Stomach (tissue), 9 donors: ENCODE data around the gene PIP4K2A. TPM values are rescaled to one million over a fixed set of nuclear protein-coding genes. Genes with fewer than 3 reads are reported as not detected.

Experiments
- DNase-seq, 2 donors: peaks; one replicate each; pipeline versions ENCODE4 v3.0.0 to v3.0.0-alpha.2; 2013 to 2019
- H3K27ac ChIP-seq, 5 donors: fragments of 200-600 bp in 4 of 5; sonication (generic) in 4 of 5; one replicate each; pipeline ENCODE4 v1.5.1; 2013 to 2019; ENCODE audit warnings: mild to moderate bottlenecking in 1 of 5, moderate library complexity in 1 of 5
- H3K27me3 ChIP-seq, 3 donors: fragments of 200-600 bp; sonication (generic); one replicate each; pipeline ENCODE4 v1.5.1; 2017 to 2019; ENCODE audit warnings: mixed run types in 1 of 3
- H3K36me3 ChIP-seq, 4 donors: fragments of 200-600 bp; sonication (generic); 1 replicate in 3 of 4; 2 replicates in 1 of 4; pipeline ENCODE4 v1.5.1; 2016 to 2019
- H3K4me1 ChIP-seq, 4 donors: fragments of 200-600 bp; sonication (generic); one replicate each; pipeline ENCODE4 v1.5.1; 2016 to 2019
- H3K4me3 ChIP-seq, 4 donors: fragments of 200-600 bp; sonication (generic) in 3 of 4; one replicate each; pipeline ENCODE4 v1.5.1; 2016 to 2019; ENCODE audit warnings: mild to moderate bottlenecking in 1 of 4
- H3K9me3 ChIP-seq, 4 donors: fragments of 200-600 bp; sonication (generic); one replicate each; pipeline ENCODE4 v1.5.1; 2016 to 2019
- EP300 ChIP-seq: sonication (generic); formaldehyde crosslinking; IDR thresholded peaks from one replicate; pipeline ENCODE4 v1.6.1; 2017; ENCODE audit warnings: antibody characterized with exemption
- POLR2A ChIP-seq, 4 donors: fragments of 450-650 bp; IDR thresholded peaks; one replicate each; pipeline ENCODE4 v1.6.1; 2016; ENCODE audit warnings: antibody characterized with exemption in 4 of 4, control low read depth in 2 of 4, mild to moderate bottlenecking in 1 of 4, moderate library complexity in 1 of 4
- POLR2AphosphoS5 ChIP-seq, 3 donors: sonication (generic); formaldehyde crosslinking; IDR thresholded peaks; one replicate each; pipeline ENCODE4 v1.6.1; 2016; ENCODE audit warnings: antibody characterized with exemption in 3 of 3
- WGBS, 5 donors: extraction: QIAGEN DNeasy Blood & Tissue Kit in 3 of 5; methylation state at CpG; one replicate each; pipeline versions ENCODE4 v1.1.5 to v1.1.7; 2013 to 2018; 5-methylcytosine and 5-hydroxymethylcytosine counted together
- intact Hi-C: fragments of 100-400 bp; cut with DNase I; formaldehyde crosslinking; loops from one replicate; pipeline ENCODE4 v1.15.1; 2023; ENCODE audit warnings: low total_unique reads
- polyA plus RNA-seq, 3 donors: library from polyadenylated mRNA; stranded (reverse); fragments of 200-250 nt; gene quantifications; one replicate each; pipeline ENCODE4 v1.2.3, GENCODE V29; 2013
- total RNA-seq, 5 donors: library from RNA; depleted of rRNA; stranded (reverse); fragments of >200 nt; gene quantifications; one replicate each; pipeline versions ENCODE4 v1.1.0 to v1.2.3, GENCODE V29; 2014 to 2016
- TF ChIP-seq, protein P1 (sequence below), 7 experiments: fragments of 450-650 bp in 4 of 7; fragments of 200-600 bp in 3 of 7; sonication (generic) in 3 of 7; IDR thresholded peaks; one replicate each; pipeline ENCODE4 v1.5.1; 2016 to 2019; ENCODE audit warnings: antibody characterized with exemption in 7 of 7, control low read depth in 2 of 7, mild to moderate bottlenecking in 1 of 7
- donor health status: healthy with polysubstance abuse.
- donor health status: Bipolar disorder and iron deficiency.
- donor health status: healthy.

The PIP4K2A gene
- total and polyA plus RNA-seq, 8 donors: 6.7 to 61.3 (median 13.6) TPM

GRCh38 chr10:22669163-22669711 lies 45.1 kb downstream of the PIP4K2A start:
- H3K27ac ChIP-seq: no peak overlapping the region

GRCh38 chr10:22667093-22667480 lies 47.3 kb downstream of the PIP4K2A start:
- H3K9me3 ChIP-seq: no peaks in the 10 kb centered on the region
- 25 to 54% (median 44%) methylated on average over 2 of the region's 2 CpGs for WGBS, 5 donors
- no peak overlapping the region for H3K4me3 ChIP-seq
- peak overlapping the region in 3 of 5 donors; percentile 38 to 71 (median 46) for H3K27ac ChIP-seq
- no peak for DNase-seq
- intact Hi-C loops: no loop called here
- no peak for TF ChIP-seq EP300
- no peak for TF ChIP-seq POLR2AphosphoS5 (IDR thresholded peaks at IDR 0.05)
- no peak for TF ChIP-seq POLR2A (IDR thresholded peaks at IDR 0.05)
- TF ChIP-seq, protein P1, sequence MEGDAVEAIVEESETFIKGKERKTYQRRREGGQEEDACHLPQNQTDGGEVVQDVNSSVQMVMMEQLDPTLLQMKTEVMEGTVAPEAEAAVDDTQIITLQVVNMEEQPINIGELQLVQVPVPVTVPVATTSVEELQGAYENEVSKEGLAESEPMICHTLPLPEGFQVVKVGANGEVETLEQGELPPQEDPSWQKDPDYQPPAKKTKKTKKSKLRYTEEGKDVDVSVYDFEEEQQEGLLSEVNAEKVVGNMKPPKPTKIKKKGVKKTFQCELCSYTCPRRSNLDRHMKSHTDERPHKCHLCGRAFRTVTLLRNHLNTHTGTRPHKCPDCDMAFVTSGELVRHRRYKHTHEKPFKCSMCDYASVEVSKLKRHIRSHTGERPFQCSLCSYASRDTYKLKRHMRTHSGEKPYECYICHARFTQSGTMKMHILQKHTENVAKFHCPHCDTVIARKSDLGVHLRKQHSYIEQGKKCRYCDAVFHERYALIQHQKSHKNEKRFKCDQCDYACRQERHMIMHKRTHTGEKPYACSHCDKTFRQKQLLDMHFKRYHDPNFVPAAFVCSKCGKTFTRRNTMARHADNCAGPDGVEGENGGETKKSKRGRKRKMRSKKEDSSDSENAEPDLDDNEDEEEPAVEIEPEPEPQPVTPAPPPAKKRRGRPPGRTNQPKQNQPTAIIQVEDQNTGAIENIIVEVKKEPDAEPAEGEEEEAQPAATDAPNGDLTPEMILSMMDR (IDR thresholded peaks at IDR 0.05): no peak
- H3K36me3 ChIP-seq: no peaks in the 10 kb centered on the region
- no peaks in the 10 kb centered on the region for H3K27me3 ChIP-seq
- H3K4me1 ChIP-seq: peaks cover 0 to 64% (median 25%) of the 10 kb centered on the region in 4 donors

More at GRCh38 chr10:22669163-22669711, 45.1 kb downstream of the PIP4K2A start:
- H3K36me3 ChIP-seq: no peaks in the 10 kb centered on the region
- H3K27me3 ChIP-seq: no peaks in the 10 kb centered on the region
- TF ChIP-seq EP300 (no peak), POLR2A (IDR thresholded peaks at IDR 0.05) (no peak), POLR2AphosphoS5 (IDR thresholded peaks at IDR 0.05) (no peak)
- TF ChIP-seq, protein P1 (IDR thresholded peaks at IDR 0.05): no peak
- 85 to 90% (median 87%) methylated on average over 13 of the region's 13 CpGs for WGBS, 5 donors
- DNase-seq: no peak
- no peaks in the 10 kb centered on the region for H3K9me3 ChIP-seq
- intact Hi-C loops: no loop called here
- H3K4me1 ChIP-seq: peaks cover 0 to 83% (median 29%) of the 10 kb centered on the region in 4 donors
- no peak overlapping the region for H3K4me3 ChIP-seq

- Histone ChIP-seq H3K4me3 (peak overlapping the region in 2 of 4 donors; percentile 7 to 28), H3K36me3 (no peaks in the 10 kb centered on the region), H3K4me1 (peaks cover 0 to 62% (median 25%) of the 10 kb centered on the region in 4 donors), H3K27me3 (no peaks in the 10 kb centered on the region), H3K9me3 (no peaks in the 10 kb centered on the region), H3K27ac (peak overlapping the region in 4 of 5 donors; percentile 38 to 71 (median 54))
- WGBS, 5 donors: 12 to 31% (median 20%) methylated on average over 9 of the region's 9 CpGs
- intact Hi-C loops: no loop called here
- TF ChIP-seq POLR2A (IDR thresholded peaks at IDR 0.05): no peak
- peak in 2 of 3 donors; percentile 14 to 53 for TF ChIP-seq POLR2AphosphoS5 (IDR thresholded peaks at IDR 0.05)
- TF ChIP-seq, protein P1 (IDR thresholded peaks at IDR 0.05): no peak
- TF ChIP-seq EP300: no peak
- peak; percentile 58 to 84 for DNase-seq
Observed at GRCh38 chr10:22666287-22667092, 47.9 kb downstream of the PIP4K2A start.

DNA sequence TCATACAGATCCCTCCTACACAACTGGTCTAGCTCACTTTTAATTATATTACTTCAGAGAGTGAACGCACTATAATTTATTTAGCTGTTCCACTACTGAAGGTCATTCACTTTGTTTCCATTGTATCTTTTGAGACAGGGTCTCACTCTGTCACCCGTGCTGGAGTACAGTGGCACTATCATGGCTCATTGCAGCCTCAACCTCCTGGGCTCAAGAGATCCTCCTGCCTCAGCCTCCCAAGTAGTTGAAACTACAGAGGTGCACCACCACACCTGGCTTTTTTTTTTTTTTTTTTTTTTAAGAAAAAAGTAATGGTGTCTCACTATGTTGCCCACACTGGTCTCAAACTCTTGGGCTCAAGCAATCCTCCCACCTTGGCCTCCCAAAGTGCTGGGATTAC lies 49.0 kb downstream of the PIP4K2A start:
- DNase-seq: no peak
- intact Hi-C loops: no loop called here
- TF ChIP-seq, protein P1 (IDR thresholded peaks at IDR 0.05): no peak
- no peak for TF ChIP-seq EP300
- TF ChIP-seq POLR2AphosphoS5 (IDR thresholded peaks at IDR 0.05): no peak
- TF ChIP-seq POLR2A (IDR thresholded peaks at IDR 0.05): no peak
- Histone ChIP-seq H3K27ac (peak overlapping the region in 1 of 5 donors; percentile 71), H3K27me3 (no peaks in the 10 kb centered on the region), H3K36me3 (no peaks in the 10 kb centered on the region), H3K4me3 (no peak overlapping the region), H3K4me1 (peaks cover 0 to 58% (median 22%) of the 10 kb centered on the region in 4 donors), H3K9me3 (no peaks in the 10 kb centered on the region)
- WGBS, 5 donors: 93 to 97% (median 95%) methylated on average over 2 of the region's 2 CpGs
